Measurements from ENCODE around the gene PCDH10. TPM values are rescaled to one million over a fixed set of nuclear protein-coding genes. Genes with fewer than 3 reads are reported as not detected.

PCDH10 gene
- total RNA-seq, 4 donors from 2014 or later, result 0.27 to 0.83 (median 0.50) TPM

DNA sequence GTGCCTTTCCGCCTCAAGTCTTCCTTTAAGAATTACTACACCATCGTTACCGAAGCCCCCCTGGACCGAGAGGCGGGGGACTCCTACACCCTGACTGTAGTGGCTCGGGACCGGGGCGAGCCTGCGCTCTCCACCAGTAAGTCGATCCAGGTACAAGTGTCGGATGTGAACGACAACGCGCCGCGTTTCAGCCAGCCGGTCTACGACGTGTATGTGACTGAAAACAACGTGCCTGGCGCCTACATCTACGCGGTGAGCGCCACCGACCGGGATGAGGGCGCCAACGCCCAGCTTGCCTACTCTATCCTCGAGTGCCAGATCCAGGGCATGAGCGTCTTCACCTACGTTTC, 2.2 kb downstream of the PCDH10 start:
- Histone ChIP-seq H3K4me1 (peaks cover 0 to 36% (median 0%) of the 10 kb centered on the region in 4 donors), H3K27me3 (peaks cover 0 to 17% of the 10 kb centered on the region in 2 donors), H3K27ac (no peak overlapping the region), H3K4me3 (peak overlapping the region in 1 of 4 donors; percentile 22), H3K36me3 (no peaks in the 10 kb centered on the region), H3K9me3 (peaks cover 0 to 8% (median 0%) of the 10 kb centered on the region in 4 donors)
- no peak for TF ChIP-seq POLR2A (IDR thresholded peaks at IDR 0.05)
- TF ChIP-seq, protein P1, sequence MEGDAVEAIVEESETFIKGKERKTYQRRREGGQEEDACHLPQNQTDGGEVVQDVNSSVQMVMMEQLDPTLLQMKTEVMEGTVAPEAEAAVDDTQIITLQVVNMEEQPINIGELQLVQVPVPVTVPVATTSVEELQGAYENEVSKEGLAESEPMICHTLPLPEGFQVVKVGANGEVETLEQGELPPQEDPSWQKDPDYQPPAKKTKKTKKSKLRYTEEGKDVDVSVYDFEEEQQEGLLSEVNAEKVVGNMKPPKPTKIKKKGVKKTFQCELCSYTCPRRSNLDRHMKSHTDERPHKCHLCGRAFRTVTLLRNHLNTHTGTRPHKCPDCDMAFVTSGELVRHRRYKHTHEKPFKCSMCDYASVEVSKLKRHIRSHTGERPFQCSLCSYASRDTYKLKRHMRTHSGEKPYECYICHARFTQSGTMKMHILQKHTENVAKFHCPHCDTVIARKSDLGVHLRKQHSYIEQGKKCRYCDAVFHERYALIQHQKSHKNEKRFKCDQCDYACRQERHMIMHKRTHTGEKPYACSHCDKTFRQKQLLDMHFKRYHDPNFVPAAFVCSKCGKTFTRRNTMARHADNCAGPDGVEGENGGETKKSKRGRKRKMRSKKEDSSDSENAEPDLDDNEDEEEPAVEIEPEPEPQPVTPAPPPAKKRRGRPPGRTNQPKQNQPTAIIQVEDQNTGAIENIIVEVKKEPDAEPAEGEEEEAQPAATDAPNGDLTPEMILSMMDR (IDR thresholded peaks at IDR 0.05), result no peak
- no peak for DNase-seq

DNA sequence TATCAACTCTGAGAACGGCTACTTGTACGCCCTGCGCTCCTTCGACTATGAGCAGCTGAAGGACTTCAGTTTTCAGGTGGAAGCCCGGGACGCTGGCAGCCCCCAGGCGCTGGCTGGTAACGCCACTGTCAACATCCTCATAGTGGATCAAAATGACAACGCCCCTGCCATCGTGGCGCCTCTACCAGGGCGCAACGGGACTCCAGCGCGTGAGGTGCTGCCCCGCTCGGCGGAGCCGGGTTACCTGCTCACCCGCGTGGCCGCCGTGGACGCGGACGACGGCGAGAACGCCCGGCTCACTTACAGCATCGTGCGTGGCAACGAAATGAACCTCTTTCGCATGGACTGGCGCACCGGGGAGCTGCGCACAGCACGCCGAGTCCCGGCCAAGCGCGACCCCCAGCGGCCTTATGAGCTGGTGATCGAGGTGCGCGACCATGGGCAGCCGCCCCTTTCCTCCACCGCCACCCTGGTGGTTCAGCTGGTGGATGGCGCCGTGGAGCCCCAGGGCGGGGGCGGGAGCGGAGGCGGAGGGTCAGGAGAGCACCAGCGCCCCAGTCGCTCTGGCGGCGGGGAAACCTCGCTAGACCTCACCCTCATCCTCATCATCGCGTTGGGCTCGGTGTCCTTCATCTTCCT, 2.7 kb downstream of the PCDH10 start:
- no peak for DNase-seq
- no peaks in the 10 kb centered on the region for H3K36me3 ChIP-seq
- H3K27ac ChIP-seq, result no peak overlapping the region
- TF ChIP-seq, protein P1 (IDR thresholded peaks at IDR 0.05), result no peak
- TF ChIP-seq POLR2A (IDR thresholded peaks at IDR 0.05), result no peak
- H3K4me3 ChIP-seq, result peak overlapping the region in 1 of 4 donors; percentile 22
- H3K27me3 ChIP-seq, result peaks cover 0 to 17% of the 10 kb centered on the region in 2 donors
- H3K9me3 ChIP-seq, result peaks cover 0 to 8% (median 0%) of the 10 kb centered on the region in 4 donors
- peaks cover 0 to 36% (median 0%) of the 10 kb centered on the region in 4 donors for H3K4me1 ChIP-seq

DNA sequence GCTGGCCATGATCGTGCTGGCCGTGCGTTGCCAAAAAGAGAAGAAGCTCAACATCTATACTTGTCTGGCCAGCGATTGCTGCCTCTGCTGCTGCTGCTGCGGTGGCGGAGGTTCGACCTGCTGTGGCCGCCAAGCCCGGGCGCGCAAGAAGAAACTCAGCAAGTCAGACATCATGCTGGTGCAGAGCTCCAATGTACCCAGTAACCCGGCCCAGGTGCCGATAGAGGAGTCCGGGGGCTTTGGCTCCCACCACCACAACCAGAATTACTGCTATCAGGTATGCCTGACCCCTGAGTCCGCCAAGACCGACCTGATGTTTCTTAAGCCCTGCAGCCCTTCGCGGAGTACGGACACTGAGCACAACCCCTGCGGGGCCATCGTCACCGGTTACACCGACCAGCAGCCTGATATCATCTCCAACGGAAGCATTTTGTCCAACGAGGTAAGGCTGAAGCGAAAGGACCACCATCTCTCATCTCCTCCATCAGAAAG, 3.3 kb downstream of the PCDH10 start:
- DNase-seq, result no peak
- peaks cover 0 to 34% (median 0%) of the 10 kb centered on the region in 4 donors for H3K4me1 ChIP-seq
- TF ChIP-seq POLR2A (IDR thresholded peaks at IDR 0.05), result no peak
- TF ChIP-seq, protein P1 (IDR thresholded peaks at IDR 0.05), result no peak
- peaks cover 0 to 8% (median 0%) of the 10 kb centered on the region in 4 donors for H3K9me3 ChIP-seq
- no peak overlapping the region for H3K27ac ChIP-seq
- peaks cover 0 to 17% of the 10 kb centered on the region in 2 donors for H3K27me3 ChIP-seq
- peak overlapping the region in 1 of 4 donors; percentile 22 for H3K4me3 ChIP-seq
- H3K36me3 ChIP-seq, result no peaks in the 10 kb centered on the region

DNA sequence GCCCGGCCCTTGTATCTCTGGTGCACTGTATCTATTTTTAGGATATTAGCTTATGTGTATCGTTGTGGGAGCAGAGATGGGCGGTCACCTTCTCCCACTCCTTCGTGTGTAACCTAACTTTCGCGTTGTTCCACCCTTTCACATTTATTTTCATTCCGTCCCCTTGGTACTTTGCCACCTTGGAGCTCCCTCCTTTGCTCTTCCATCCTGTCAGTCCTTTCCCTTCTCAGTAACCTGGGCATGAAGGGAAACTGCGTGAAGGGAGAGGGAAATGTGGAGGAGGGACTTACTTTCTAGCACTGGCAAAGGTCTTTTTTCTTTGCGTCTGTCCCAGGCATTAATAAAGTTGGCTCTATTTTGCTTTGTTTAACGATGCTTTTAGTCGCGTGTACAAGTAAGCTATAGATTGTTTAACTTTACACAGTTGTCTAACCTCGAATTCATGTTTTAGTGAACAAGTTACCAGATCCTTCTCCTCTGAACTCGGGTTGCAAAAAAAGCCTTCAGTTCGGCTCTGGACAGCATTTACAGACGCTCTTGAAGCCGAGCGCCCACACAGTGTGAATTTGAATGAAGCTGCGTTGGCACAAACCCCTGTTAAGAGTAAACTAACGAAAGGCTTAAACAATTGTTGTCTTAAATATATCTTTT, 3.9 kb downstream of the PCDH10 start:
- Histone ChIP-seq H3K27ac (no peak overlapping the region), H3K27me3 (peaks cover 0 to 17% of the 10 kb centered on the region in 2 donors), H3K9me3 (peaks cover 0 to 8% (median 0%) of the 10 kb centered on the region in 4 donors), H3K4me1 (peaks cover 0 to 31% (median 0%) of the 10 kb centered on the region in 4 donors), H3K4me3 (no peak overlapping the region), H3K36me3 (no peaks in the 10 kb centered on the region)
- no peak for DNase-seq
- TF ChIP-seq, protein P1 (IDR thresholded peaks at IDR 0.05), result no peak
- no peak for TF ChIP-seq POLR2A (IDR thresholded peaks at IDR 0.05)

DNA sequence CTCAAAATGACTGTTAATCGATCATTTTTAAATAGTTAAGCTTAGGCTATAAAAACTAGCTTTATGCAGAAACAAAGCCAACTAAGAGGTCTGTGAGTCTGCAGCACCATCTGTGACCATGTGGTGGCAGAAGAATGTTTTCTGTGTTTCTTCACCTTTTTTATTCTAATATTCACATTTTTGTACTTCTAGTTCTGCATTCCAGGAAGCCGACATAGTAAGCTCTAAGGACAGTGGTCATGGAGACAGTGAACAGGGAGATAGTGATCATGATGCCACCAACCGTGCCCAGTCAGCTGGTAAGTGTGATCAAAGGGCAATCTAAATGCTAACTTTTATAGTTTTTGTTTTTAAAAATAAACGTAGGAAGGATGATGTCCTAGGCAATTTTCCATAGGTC, 5.6 kb downstream of the PCDH10 start:
- DNase-seq, result no peak
- Histone ChIP-seq H3K4me3 (no peak overlapping the region), H3K9me3 (peaks cover 0 to 8% (median 0%) of the 10 kb centered on the region in 4 donors), H3K27ac (no peak overlapping the region), H3K36me3 (no peaks in the 10 kb centered on the region), H3K27me3 (peaks cover 0 to 17% of the 10 kb centered on the region in 2 donors), H3K4me1 (peaks cover 0 to 21% (median 0%) of the 10 kb centered on the region in 4 donors)
- TF ChIP-seq POLR2A (IDR thresholded peaks at IDR 0.05), result no peak
- TF ChIP-seq, protein P1 (IDR thresholded peaks at IDR 0.05), result peak in 1 of 6 experiments; percentile 6

All from Peyer's patch (tissue), 4 donors.